Activated naive CD4-positive, alpha-beta T cell treated with anti-CD3 and anti-CD28 coated beads, Interleukin-2, amount 10 ng/mL, durations not matched to agents 7 days and 5 days (primary cell): ENCODE data around the gene LFNG.
A peak's percentile ranks its signal among the peaks of the same experiment; 100 is the strongest.
"Not testable (repeated sequence)": the region's sequence is repeated elsewhere in the genome, so short reads cannot be mapped to it uniquely, and the experiment has no call there.

Experiments used
- CTCF ChIA-PET: fragments of 350-600 bp; sonication (Branson Sonifier 250); formaldehyde crosslinking; loops from one replicate; lab custom pipeline; 2021; ENCODE audit warnings: antibody characterized with exemption; lab: Charles Lee
- DNase-seq: peaks from one replicate; pipeline ENCODE4 v3.0.0-alpha.2; 2020
- H3K27ac Mint-ChIP-seq: one replicate; pipeline ENCODE4 v1.8.0; 2021; ENCODE audit warnings: mild to moderate bottlenecking, moderate library complexity, mixed read lengths
- H3K27me3 Mint-ChIP-seq: one replicate; pipeline ENCODE4 v1.8.0; 2021; ENCODE audit warnings: mild to moderate bottlenecking, mixed read lengths
- H3K36me3 Mint-ChIP-seq: one replicate; pipeline ENCODE4 v1.8.0; 2021; ENCODE audit warnings: mixed read lengths
- H3K4me1 Mint-ChIP-seq: one replicate; pipeline ENCODE4 v1.8.0; 2021; ENCODE audit warnings: mixed read lengths
- H3K4me3 Mint-ChIP-seq: one replicate; pipeline ENCODE4 v1.8.0; 2021; ENCODE audit warnings: mild to moderate bottlenecking, moderate library complexity, mixed read lengths
- H3K9me3 Mint-ChIP-seq: one replicate; pipeline ENCODE4 v1.8.0; 2021; ENCODE audit warnings: mixed read lengths

LFNG gene

DNA sequence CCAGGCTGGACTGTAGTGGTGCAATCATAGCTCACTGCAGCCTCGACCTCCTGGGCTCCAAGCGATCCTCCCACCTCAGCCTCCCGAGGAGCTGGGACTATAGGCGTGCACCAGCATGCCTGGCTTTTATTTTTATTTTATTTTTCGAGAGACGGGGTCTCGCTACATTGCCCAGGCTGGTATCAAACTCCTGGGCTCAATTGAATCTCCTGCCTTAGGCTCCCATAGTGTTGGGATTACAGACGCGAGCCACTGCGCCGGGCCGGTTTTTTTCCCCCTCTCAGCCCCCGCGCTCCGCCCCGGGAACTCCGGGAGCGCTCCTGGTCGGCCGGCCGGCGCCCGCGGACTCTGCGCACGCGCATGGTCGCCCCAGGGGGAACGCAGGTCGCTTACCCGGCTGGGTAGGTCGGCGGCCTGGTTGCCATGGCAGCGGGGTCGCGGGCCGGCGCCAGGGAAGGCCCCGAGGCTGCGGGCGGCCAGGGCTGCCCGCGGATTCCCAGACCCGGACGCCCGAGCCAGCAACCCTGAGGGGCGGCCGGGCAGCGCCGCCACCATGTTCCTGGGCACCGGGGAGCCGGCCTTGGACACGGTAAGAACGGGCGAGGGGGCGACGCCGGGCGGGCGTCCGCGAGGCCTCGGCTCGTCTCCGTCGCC, 39.2 kb downstream of the LFNG start, which contains the start of gene IQCE:
IQCE (plus strand) TSS at position 351 of the 654 bp plus-strand sequence; CDS start at position 554, 203 bp downstream.
- Mint-ChIP-seq H3K27me3 (no peaks in the 10 kb centered on the region), H3K9me3 (no peaks in the 10 kb centered on the region), H3K27ac (peak within 1 kb of the TSS; percentile 49), H3K4me1 (peaks cover 36% of the 10 kb centered on the region), H3K36me3 (peaks cover 6% of the 10 kb centered on the region), H3K4me3 (peak within 1 kb of the TSS; percentile 71)
- peak; percentile 93 for DNase-seq
- CTCF ChIA-PET, result interaction anchor here (0.9 to 1.4 kb wide), 3 partner anchors 9 to 151 kb away, joined by 3 to 5 read pairs (median 3); no protein-coding TSS in a partner anchor

DNA sequence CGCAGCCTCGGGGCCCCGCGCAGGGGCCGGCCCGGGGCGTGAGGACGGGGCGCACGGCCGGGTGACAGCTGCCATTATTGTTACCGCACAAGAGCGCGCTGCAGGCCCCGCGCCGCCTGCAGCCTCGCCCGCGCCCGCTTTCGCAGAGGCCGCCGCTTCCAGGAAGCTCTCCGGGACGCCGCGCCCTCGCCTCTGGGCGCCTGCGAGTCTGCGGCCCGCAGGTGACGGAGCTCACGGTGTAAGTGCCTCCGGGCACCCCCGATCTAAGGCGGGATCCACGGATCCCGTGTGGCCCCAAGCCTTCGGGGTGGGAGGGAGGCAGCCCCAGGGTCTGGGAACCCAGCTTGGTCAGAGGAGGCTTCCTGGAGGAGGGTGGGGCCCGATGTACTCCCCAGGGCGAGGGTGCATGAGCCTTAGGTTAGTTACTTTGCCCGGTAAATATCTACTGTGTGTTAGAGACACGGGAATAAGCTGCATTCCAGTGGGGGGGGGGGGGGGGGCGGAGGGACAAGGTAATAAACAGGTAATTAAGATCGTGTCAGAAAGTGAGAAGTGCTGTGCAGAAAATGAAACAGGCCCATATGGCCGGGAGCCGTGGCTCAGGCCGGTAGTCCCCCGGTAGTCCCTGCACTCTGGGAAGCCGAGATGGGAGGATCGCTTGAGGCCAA, 39.8 kb downstream of the LFNG start:
- Mint-ChIP-seq H3K27me3 (no peaks in the 10 kb centered on the region), H3K36me3 (peaks cover 1% of the 10 kb centered on the region), H3K4me3 (peak overlapping the region; percentile 71), H3K4me1 (peaks cover 29% of the 10 kb centered on the region), H3K9me3 (no peaks in the 10 kb centered on the region), H3K27ac (no peak overlapping the region)
- CTCF ChIA-PET, result interaction anchor here (0.9 to 1.4 kb wide), 3 partner anchors 9 to 150 kb away, joined by 3 to 5 read pairs (median 3); no protein-coding TSS in a partner anchor
- DNase-seq, result peak; percentile 61

DNA sequence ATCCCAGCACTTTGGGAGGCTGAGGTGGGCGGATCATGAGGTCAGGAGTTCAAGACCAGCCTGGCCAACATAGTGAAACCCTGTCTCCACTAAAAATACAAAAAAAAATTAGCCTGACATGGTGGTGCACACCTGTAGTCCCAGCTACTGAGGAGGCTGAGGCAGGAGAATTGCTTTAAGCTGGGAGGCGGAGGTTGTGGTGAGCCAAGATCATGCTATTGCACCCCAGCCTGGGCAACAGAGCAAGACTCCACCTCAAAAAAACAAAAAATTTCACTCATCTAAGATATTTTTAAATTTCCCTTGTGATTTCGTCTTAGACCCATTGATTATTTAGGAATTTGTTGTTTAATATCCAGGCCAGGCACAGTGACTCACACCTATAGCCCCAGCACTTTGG, 44.4 kb downstream of the LFNG start:
- H3K36me3 Mint-ChIP-seq, DNase-seq, CTCF ChIA-PET, H3K4me3 Mint-ChIP-seq, H3K27me3 Mint-ChIP-seq, H3K9me3 Mint-ChIP-seq, H3K27ac Mint-ChIP-seq: not testable (repeated sequence)
- peaks cover 12% of the 10 kb centered on the region for H3K4me1 Mint-ChIP-seq

- H3K27me3 Mint-ChIP-seq, result no peaks in the 10 kb centered on the region
These were observed 45.5 kb downstream of the LFNG start for GRCh38 chr7:2564970-2565540.

GRCh38 chr7:2566348-2566889, 46.8 kb downstream of the LFNG start:
- CTCF ChIA-PET, result interaction anchor here (0.7 kb wide), 1 partner anchor 13 kb away, joined by 3 read pairs; no protein-coding TSS in a partner anchor
- Mint-ChIP-seq H3K4me1 (peaks cover 5% of the 10 kb centered on the region), H3K27ac (no peak overlapping the region), H3K4me3 (no peak overlapping the region), H3K9me3 (no peaks in the 10 kb centered on the region), H3K27me3 (no peaks in the 10 kb centered on the region), H3K36me3 (peaks cover 3% of the 10 kb centered on the region)
- no peak for DNase-seq

More at GRCh38 chr7:2564970-2565540, 45.5 kb downstream of the LFNG start:
- CTCF ChIA-PET, result no interaction called here
- Mint-ChIP-seq H3K9me3 (no peaks in the 10 kb centered on the region), H3K4me3 (no peak overlapping the region), H3K36me3 (peaks cover 3% of the 10 kb centered on the region), H3K27ac (no peak overlapping the region), H3K4me1 (peaks cover 7% of the 10 kb centered on the region)
- DNase-seq, result no peak

- no peak for DNase-seq
- no peak overlapping the region for H3K4me3 Mint-ChIP-seq
- CTCF ChIA-PET, result interaction anchor here (0.8 to 1.6 kb wide), 7 partner anchors 8 to 136 kb away, joined by 3 to 7 read pairs (median 3); no protein-coding TSS in a partner anchor
- H3K27ac Mint-ChIP-seq, result no peak overlapping the region
- peaks cover 3% of the 10 kb centered on the region for H3K36me3 Mint-ChIP-seq
- H3K27me3 Mint-ChIP-seq, result no peaks in the 10 kb centered on the region
- H3K4me1 Mint-ChIP-seq, result peaks cover 2% of the 10 kb centered on the region
- no peaks in the 10 kb centered on the region for H3K9me3 Mint-ChIP-seq
These were observed 47.5 kb downstream of the LFNG start for GRCh38 chr7:2566890-2567678.

- no peaks in the 10 kb centered on the region for H3K9me3 Mint-ChIP-seq
- DNase-seq, result no peak
- H3K27me3 Mint-ChIP-seq, result no peaks in the 10 kb centered on the region
- no peak overlapping the region for H3K4me3 Mint-ChIP-seq
- H3K4me1 Mint-ChIP-seq, result peaks cover 2% of the 10 kb centered on the region
- peaks cover 3% of the 10 kb centered on the region for H3K36me3 Mint-ChIP-seq
- H3K27ac Mint-ChIP-seq, result no peak overlapping the region
- CTCF ChIA-PET, result interaction anchor here (0.8 to 1.6 kb wide), 7 partner anchors 8 to 137 kb away, joined by 3 to 7 read pairs (median 3); no protein-coding TSS in a partner anchor
These were observed 48.2 kb downstream of the LFNG start for GRCh38 chr7:2567679-2568278.

- H3K36me3 Mint-ChIP-seq, result peaks cover 3% of the 10 kb centered on the region
- no peak overlapping the region for H3K27ac Mint-ChIP-seq
- CTCF ChIA-PET, result interaction anchor here (1.4 to 1.6 kb wide), 3 partner anchors 9 to 86 kb away, joined by 3 to 7 read pairs (median 5); no protein-coding TSS in a partner anchor
- peaks cover 2% of the 10 kb centered on the region for H3K4me1 Mint-ChIP-seq
- DNase-seq, result no peak
- H3K27me3 Mint-ChIP-seq, result no peaks in the 10 kb centered on the region
- H3K4me3 Mint-ChIP-seq, result no peak overlapping the region
- no peaks in the 10 kb centered on the region for H3K9me3 Mint-ChIP-seq
These were observed 49.1 kb downstream of the LFNG start for GRCh38 chr7:2568521-2569223.

- CTCF ChIA-PET, result no interaction called here
- peaks cover 4% of the 10 kb centered on the region for H3K4me1 Mint-ChIP-seq
- H3K9me3 Mint-ChIP-seq, result no peaks in the 10 kb centered on the region
- H3K27me3 Mint-ChIP-seq, result no peaks in the 10 kb centered on the region
- no peak overlapping the region for H3K27ac Mint-ChIP-seq
- no peak for DNase-seq
- H3K36me3 Mint-ChIP-seq, result peaks cover 2% of the 10 kb centered on the region
- H3K4me3 Mint-ChIP-seq, result no peak overlapping the region
These were observed 49.8 kb downstream of the LFNG start for GRCh38 chr7:2569421-2569820.

GRCh38 chr7:2570021-2570420, 50.4 kb downstream of the LFNG start:
- H3K4me1 Mint-ChIP-seq, result peaks cover 9% of the 10 kb centered on the region
- H3K36me3 Mint-ChIP-seq, result peaks cover 2% of the 10 kb centered on the region
- H3K4me3 Mint-ChIP-seq, result no peak overlapping the region
- no peak overlapping the region for H3K27ac Mint-ChIP-seq
- no peak for DNase-seq
- H3K27me3 Mint-ChIP-seq, result no peaks in the 10 kb centered on the region
- H3K9me3 Mint-ChIP-seq, result no peaks in the 10 kb centered on the region
- CTCF ChIA-PET, result no interaction called here

GRCh38 chr7:2571409-2571808, 51.8 kb downstream of the LFNG start:
- CTCF ChIA-PET, result no interaction called here
- H3K4me3 Mint-ChIP-seq, result no peak overlapping the region
- no peaks in the 10 kb centered on the region for H3K27me3 Mint-ChIP-seq
- peaks cover 6% of the 10 kb centered on the region for H3K36me3 Mint-ChIP-seq
- no peak overlapping the region for H3K27ac Mint-ChIP-seq
- no peaks in the 10 kb centered on the region for H3K9me3 Mint-ChIP-seq
- DNase-seq, result no peak
- peaks cover 18% of the 10 kb centered on the region for H3K4me1 Mint-ChIP-seq

DNA sequence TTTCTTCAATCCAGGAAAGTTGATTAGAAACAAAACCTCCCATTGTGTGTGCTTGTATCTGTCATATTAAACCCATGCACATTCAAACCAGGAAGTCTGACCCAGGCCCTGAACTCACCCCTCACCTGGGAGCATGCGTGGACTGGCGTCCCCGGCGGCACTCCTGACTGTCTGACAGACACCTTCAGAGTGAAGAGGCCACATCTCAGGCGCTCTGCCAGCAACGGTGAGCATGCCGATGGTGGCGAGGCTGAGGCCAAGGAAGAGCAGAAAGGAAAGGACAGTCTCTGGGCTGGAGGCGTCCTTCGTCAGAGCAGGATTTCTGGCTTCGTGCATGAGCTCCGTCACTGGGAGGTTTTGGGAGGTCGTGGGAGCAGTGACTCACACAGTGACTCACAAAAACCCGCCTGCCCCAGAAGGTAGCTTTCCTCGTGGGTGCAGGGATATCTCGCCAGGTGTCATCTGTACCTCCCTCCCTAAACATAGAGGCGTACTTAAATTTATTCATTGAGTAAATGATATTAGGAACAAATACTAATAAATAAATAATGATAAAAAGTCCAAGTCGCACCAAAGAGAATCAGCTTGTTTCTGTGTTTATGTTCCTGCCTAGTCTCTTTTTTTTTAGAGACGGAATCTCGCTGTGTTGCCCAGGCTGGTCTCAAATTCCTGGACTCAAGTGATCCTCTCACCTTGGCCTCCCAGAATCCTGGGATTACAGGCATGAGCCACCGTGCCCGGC, 52.7 kb downstream of the LFNG start:
- Mint-ChIP-seq H3K4me3 (no peak overlapping the region), H3K4me1 (peaks cover 18% of the 10 kb centered on the region), H3K27me3 (no peaks in the 10 kb centered on the region), H3K9me3 (no peaks in the 10 kb centered on the region), H3K27ac (no peak overlapping the region), H3K36me3 (peaks cover 8% of the 10 kb centered on the region)
- no peak for DNase-seq
- CTCF ChIA-PET, result interaction anchor here (0.9 kb wide), 1 partner anchor 59 kb away, joined by 3 read pairs; the partner anchor contains the start of gene TTYH3
